ENCODE data around the gene OSBPL9. TPM values are rescaled to one million over a fixed set of nuclear protein-coding genes. Genes with fewer than 3 reads are reported as not detected.
A peak's percentile ranks its signal among the peaks of the same experiment; 100 is the strongest.
"Not testable (repeated sequence)": the region's sequence is repeated elsewhere in the genome, so short reads cannot be mapped to it uniquely, and the experiment has no call there.

OSBPL9 gene
- total RNA-seq, 8 experiments from 2014 or later: 76.6 to 116 (median 106) TPM

- H3K27ac ChIP-seq: no peak overlapping the region
- ATAC-seq (replicated peaks in 6 of 8): peak in 4 of 8 experiments; percentile 17 to 82 (median 45)
- H3K4me3 ChIP-seq: no peak overlapping the region
- WGBS, 10 experiments: 14 to 94% (median 63%) methylated on average over 1 to 3 of the region's 3 CpGs
- no peaks in the 10 kb centered on the region for H3K4me1 ChIP-seq (replicated peaks in 1 of 2)
- in situ Hi-C loops (cut with MboI; ENCODE audit: low pct_unique_long_range_greater_than_20kb in 2 of 9, low sequenced_read_pairs in 9 of 9, unreplicated experiment in 9 of 9): no loop called here
Measured at GRCh38 chr1:51690285-51690961, 73.5 kb downstream of the OSBPL9 start.

GRCh38 chr1:51691920-51692319 is 75.0 kb downstream of the OSBPL9 start:
- in situ Hi-C loops (cut with MboI; ENCODE audit: low pct_unique_long_range_greater_than_20kb in 2 of 9, low sequenced_read_pairs in 9 of 9, unreplicated experiment in 9 of 9): no loop called here
- Histone ChIP-seq H3K4me3 (no peak overlapping the region), H3K27ac (no peak overlapping the region), H3K4me1 (replicated peaks in 1 of 2) (no peaks in the 10 kb centered on the region)
- WGBS, 10 experiments: 77 to 100% (median 95%) methylated on average over 1 to 5 of the region's 5 CpGs
- no peak for ATAC-seq (replicated peaks in 6 of 8)

GRCh38 chr1:51693419-51694155 is 76.7 kb downstream of the OSBPL9 start:
- H3K27ac ChIP-seq: no peak overlapping the region
- no peak overlapping the region for H3K4me3 ChIP-seq
- ATAC-seq (replicated peaks in 6 of 8): peak in 5 of 8 experiments; percentile 38 to 68 (median 50)
- in situ Hi-C loops (cut with MboI; ENCODE audit: low pct_unique_long_range_greater_than_20kb in 2 of 9, low sequenced_read_pairs in 9 of 9, unreplicated experiment in 9 of 9): no loop called here
- no peaks in the 10 kb centered on the region for H3K4me1 ChIP-seq (replicated peaks in 1 of 2)
- 42 to 94% (median 74%) methylated on average over 1 to 4 of the region's 4 CpGs for WGBS, 10 experiments

GRCh38 chr1:51697166-51697565 is 80.3 kb downstream of the OSBPL9 start:
- in situ Hi-C loops (cut with MboI; ENCODE audit: low pct_unique_long_range_greater_than_20kb in 2 of 9, low sequenced_read_pairs in 9 of 9, unreplicated experiment in 9 of 9): no loop called here
- Histone ChIP-seq H3K4me3 (no peak overlapping the region), H3K4me1 (replicated peaks in 1 of 2) (no peaks in the 10 kb centered on the region), H3K27ac (no peak overlapping the region)
- 68 to 94% (median 90%) methylated on average over 2 to 3 of the region's 3 CpGs; no CpG with 5 or more reads in 1 of the 10 experiments for WGBS, 10 experiments
- ATAC-seq (replicated peaks in 6 of 8): no peak

- no peak overlapping the region for H3K27ac ChIP-seq
- ATAC-seq (replicated peaks in 6 of 8): no peak
- no peaks in the 10 kb centered on the region for H3K4me1 ChIP-seq (replicated peaks in 1 of 2)
- H3K4me3 ChIP-seq: no peak overlapping the region
- WGBS, 10 experiments: 67 to 100% (median 85%) methylated on average over 1 of the region's 1 CpG
- in situ Hi-C loops (cut with MboI; ENCODE audit: low pct_unique_long_range_greater_than_20kb in 2 of 9, low sequenced_read_pairs in 9 of 9, unreplicated experiment in 9 of 9): no loop called here
Measured at GRCh38 chr1:51699391-51699790, 82.5 kb downstream of the OSBPL9 start.

- H3K4me1 ChIP-seq (replicated peaks in 1 of 2); ATAC-seq (replicated peaks in 6 of 8); H3K27ac ChIP-seq; in situ Hi-C loops (cut with MboI; ENCODE audit: low pct_unique_long_range_greater_than_20kb in 2 of 9, low sequenced_read_pairs in 9 of 9, unreplicated experiment in 9 of 9); H3K4me3 ChIP-seq: not testable (repeated sequence)
- WGBS, 10 experiments: no CpG with 5 or more reads among the region's 7 CpGs
Measured at GRCh38 chr1:51701782-51702181, 84.9 kb downstream of the OSBPL9 start.

- WGBS, 10 experiments: no CpG with 5 or more reads among the region's 2 CpGs
- H3K4me1 ChIP-seq (replicated peaks in 1 of 2); in situ Hi-C loops (cut with MboI; ENCODE audit: low pct_unique_long_range_greater_than_20kb in 2 of 9, low sequenced_read_pairs in 9 of 9, unreplicated experiment in 9 of 9); H3K4me3 ChIP-seq; H3K27ac ChIP-seq; ATAC-seq (replicated peaks in 6 of 8): not testable (repeated sequence)
Measured at GRCh38 chr1:51702220-51702619, 85.3 kb downstream of the OSBPL9 start.

GRCh38 chr1:51705035-51705434 is 88.1 kb downstream of the OSBPL9 start:
- in situ Hi-C loops (cut with MboI; ENCODE audit: low pct_unique_long_range_greater_than_20kb in 2 of 9, low sequenced_read_pairs in 9 of 9, unreplicated experiment in 9 of 9): no loop called here
- H3K27ac ChIP-seq: no peak overlapping the region
- 83 to 100% (median 100%) methylated on average over 1 to 2 of the region's 2 CpGs; no CpG with 5 or more reads in 3 of the 10 experiments for WGBS, 10 experiments
- no peaks in the 10 kb centered on the region for H3K4me1 ChIP-seq (replicated peaks in 1 of 2)
- H3K4me3 ChIP-seq: no peak overlapping the region
- no peak for ATAC-seq (replicated peaks in 6 of 8)

- in situ Hi-C loops (cut with MboI; ENCODE audit: low pct_unique_long_range_greater_than_20kb in 2 of 9, low sequenced_read_pairs in 9 of 9, unreplicated experiment in 9 of 9): no loop called here
- Histone ChIP-seq H3K4me3 (no peak overlapping the region), H3K4me1 (replicated peaks in 1 of 2) (no peaks in the 10 kb centered on the region), H3K27ac (no peak overlapping the region)
- ATAC-seq (replicated peaks in 6 of 8): no peak
- 80 to 100% (median 93%) methylated on average over 1 to 13 of the region's 15 CpGs; no CpG with 5 or more reads in 1 of the 10 experiments for WGBS, 10 experiments
Measured at GRCh38 chr1:51708911-51709760, 92.2 kb downstream of the OSBPL9 start.

GRCh38 chr1:51709951-51710350 is 93.1 kb downstream of the OSBPL9 start:
- no peak overlapping the region for H3K27ac ChIP-seq
- H3K4me3 ChIP-seq: no peak overlapping the region
- no peaks in the 10 kb centered on the region for H3K4me1 ChIP-seq (replicated peaks in 1 of 2)
- no peak for ATAC-seq (replicated peaks in 6 of 8)
- in situ Hi-C loops (cut with MboI; ENCODE audit: low pct_unique_long_range_greater_than_20kb in 2 of 9, low sequenced_read_pairs in 9 of 9, unreplicated experiment in 9 of 9): no loop called here
- 80 to 100% (median 96%) methylated on average over 1 to 2 of the region's 2 CpGs; no CpG with 5 or more reads in 4 of the 10 experiments for WGBS, 10 experiments

- Histone ChIP-seq H3K27ac (no peak overlapping the region), H3K4me3 (no peak overlapping the region), H3K4me1 (replicated peaks in 1 of 2) (no peaks in the 10 kb centered on the region)
- in situ Hi-C loops (cut with MboI; ENCODE audit: low pct_unique_long_range_greater_than_20kb in 2 of 9, low sequenced_read_pairs in 9 of 9, unreplicated experiment in 9 of 9): no loop called here
- WGBS, 10 experiments: 75 to 100% (median 91%) methylated on average over 1 of the region's 1 CpG; no CpG with 5 or more reads in 1 of the 10 experiments
- no peak for ATAC-seq (replicated peaks in 6 of 8)
Measured at GRCh38 chr1:51712590-51712989, 95.7 kb downstream of the OSBPL9 start.

GRCh38 chr1:51714374-51715019 is 97.6 kb downstream of the OSBPL9 start:
- Histone ChIP-seq H3K4me3 (no peak overlapping the region), H3K27ac (no peak overlapping the region), H3K4me1 (replicated peaks in 1 of 2) (no peaks in the 10 kb centered on the region)
- 88 to 97% (median 93%) methylated on average over 4 to 8 of the region's 8 CpGs for WGBS, 10 experiments
- no peak for ATAC-seq (replicated peaks in 6 of 8)
- in situ Hi-C loops (cut with MboI; ENCODE audit: low pct_unique_long_range_greater_than_20kb in 2 of 9, low sequenced_read_pairs in 9 of 9, unreplicated experiment in 9 of 9): no loop called here

- H3K4me1 ChIP-seq (replicated peaks in 1 of 2): no peaks in the 10 kb centered on the region
- no peak overlapping the region for H3K27ac ChIP-seq
- no peak overlapping the region for H3K4me3 ChIP-seq
- in situ Hi-C loops (cut with MboI; ENCODE audit: low pct_unique_long_range_greater_than_20kb in 2 of 9, low sequenced_read_pairs in 9 of 9, unreplicated experiment in 9 of 9): no loop called here
- 86 to 100% (median 98%) methylated on average over 1 to 4 of the region's 4 CpGs; no CpG with 5 or more reads in 2 of the 10 experiments for WGBS, 10 experiments
- ATAC-seq (replicated peaks in 6 of 8): no peak
Measured at GRCh38 chr1:51715369-51715768, 98.5 kb downstream of the OSBPL9 start.
